Stimulated activated CD8-positive, alpha-beta memory T cell treated with anti-CD3 and anti-CD28 coated beads, Interleukin-2, amount 100 ng/mL, for 1 hour (primary cell): Measurements from ENCODE around the gene THEMIS.

Experiments used
- DNase-seq, 2 donors: peaks; one replicate each; pipeline ENCODE4 v3.0.0-alpha.2; 2020; ENCODE audit warnings: low read depth in 2 of 2

THEMIS gene

GRCh38 chr6:127859956-127860355 lies 40.9 kb downstream of the THEMIS start:
- DNase-seq: no peak

GRCh38 chr6:127858727-127859391 lies 42.0 kb downstream of the THEMIS start:
- no peak for DNase-seq

GRCh38 chr6:127857051-127857637 lies 43.7 kb downstream of the THEMIS start:
- DNase-seq: no peak

- DNase-seq: peak in 1 of 2 donors; percentile 27
Observed at GRCh38 chr6:127855542-127856159, 45.2 kb downstream of the THEMIS start.

GRCh38 chr6:127854009-127854408 lies 46.8 kb downstream of the THEMIS start:
- DNase-seq: no peak

- DNase-seq: no peak
Observed at GRCh38 chr6:127851197-127851596, 49.7 kb downstream of the THEMIS start.

- no peak for DNase-seq
Observed at GRCh38 chr6:127845242-127845641, 55.6 kb downstream of the THEMIS start.

GRCh38 chr6:127844529-127844928 lies 56.3 kb downstream of the THEMIS start:
- no peak for DNase-seq

GRCh38 chr6:127843582-127843981 lies 57.3 kb downstream of the THEMIS start:
- no peak for DNase-seq

GRCh38 chr6:127842562-127842961 lies 58.3 kb downstream of the THEMIS start:
- DNase-seq: no peak

GRCh38 chr6:127841811-127842210 lies 59.0 kb downstream of the THEMIS start:
- no peak for DNase-seq

- DNase-seq: no peak
Observed at GRCh38 chr6:127834136-127834535, 66.7 kb downstream of the THEMIS start.

- no peak for DNase-seq
Observed at GRCh38 chr6:127833336-127833735, 67.5 kb downstream of the THEMIS start.

GRCh38 chr6:127832381-127832780 lies 68.5 kb downstream of the THEMIS start:
- DNase-seq: no peak

GRCh38 chr6:127824061-127824460 lies 76.8 kb downstream of the THEMIS start:
- DNase-seq: no peak

GRCh38 chr6:127821431-127821830 lies 79.4 kb downstream of the THEMIS start:
- DNase-seq: no peak

GRCh38 chr6:127818149-127818548 lies 82.7 kb downstream of the THEMIS start:
- no peak for DNase-seq

GRCh38 chr6:127816643-127817042 lies 84.2 kb downstream of the THEMIS start:
- DNase-seq: no peak

GRCh38 chr6:127813699-127814027 lies 87.2 kb downstream of the THEMIS start:
- no peak for DNase-seq

GRCh38 chr6:127812985-127813698 lies 87.7 kb downstream of the THEMIS start:
- no peak for DNase-seq

- no peak for DNase-seq
Observed at GRCh38 chr6:127811900-127812570, 88.8 kb downstream of the THEMIS start.

- DNase-seq: no peak
Observed at GRCh38 chr6:127807806-127808517, 92.9 kb downstream of the THEMIS start.
